HUES6 (cell line): ENCODE measurements around the gene TMEM217.

Experiments used
- H3K27ac ChIP-seq: 2 replicates; pipeline ENCODE4 v1.7.0; 2013; ENCODE audit warnings: low read depth, mild to moderate bottlenecking, low read length, inconsistent platforms
- H3K27me3 ChIP-seq: 2 replicates; pipeline ENCODE4 v1.6.1; 2013; ENCODE audit warnings: low read length; ENCODE audit not compliant: control insufficient read depth, insufficient read depth
- H3K36me3 ChIP-seq: 2 replicates; pipeline ENCODE4 v1.6.1; 2013; ENCODE audit warnings: low read length; ENCODE audit not compliant: control insufficient read depth, insufficient read depth
- H3K4me1 ChIP-seq: 2 replicates; pipeline ENCODE4 v1.6.1; 2013; ENCODE audit warnings: low read length; ENCODE audit not compliant: control insufficient read depth, insufficient read depth
- H3K4me3 ChIP-seq: 2 replicates; pipeline ENCODE4 v1.5.1; 2013; ENCODE audit warnings: low read depth, low read length
- H3K9ac ChIP-seq: one replicate; pipeline ENCODE4 v1.6.1; 2013; ENCODE audit warnings: mild to moderate bottlenecking, low read length
- H3K9me3 ChIP-seq: 2 replicates; pipeline ENCODE4 v1.6.1; 2013; ENCODE audit warnings: low read depth, low read length; ENCODE audit not compliant: control insufficient read depth, insufficient read depth

TMEM217 gene

GRCh38 chr6:37177935-37178517 lies 79.9 kb downstream of the TMEM217 start:
- Histone ChIP-seq H3K4me3 (no peak overlapping the region), H3K27ac (no peak overlapping the region), H3K27me3 (no peaks in the 10 kb centered on the region), H3K9me3 (no peaks in the 10 kb centered on the region), H3K9ac (no peak overlapping the region), H3K36me3 (peaks cover 28% of the 10 kb centered on the region), H3K4me1 (peaks cover 4% of the 10 kb centered on the region; the same call in 1 of the 2 replicates)

GRCh38 chr6:37177077-37177934 lies 80.6 kb downstream of the TMEM217 start:
- peaks cover 35% of the 10 kb centered on the region for H3K36me3 ChIP-seq
- no peaks in the 10 kb centered on the region for H3K9me3 ChIP-seq
- no peak overlapping the region for H3K9ac ChIP-seq
- no peak overlapping the region for H3K4me3 ChIP-seq
- peaks cover 11% of the 10 kb centered on the region for H3K4me1 ChIP-seq
- H3K27me3 ChIP-seq: no peaks in the 10 kb centered on the region
- no peak overlapping the region for H3K27ac ChIP-seq

GRCh38 chr6:37176268-37177076 lies 81.5 kb downstream of the TMEM217 start:
- H3K27ac ChIP-seq: no peak overlapping the region
- peaks cover 11% of the 10 kb centered on the region for H3K4me1 ChIP-seq
- H3K9me3 ChIP-seq: no peaks in the 10 kb centered on the region
- H3K9ac ChIP-seq: no peak overlapping the region
- H3K27me3 ChIP-seq: no peaks in the 10 kb centered on the region
- peaks cover 40% of the 10 kb centered on the region for H3K36me3 ChIP-seq
- no peak overlapping the region for H3K4me3 ChIP-seq

GRCh38 chr6:37175332-37176267 lies 82.3 kb downstream of the TMEM217 start:
- H3K9me3 ChIP-seq: no peaks in the 10 kb centered on the region
- H3K4me1 ChIP-seq: peaks cover 11% of the 10 kb centered on the region
- H3K4me3 ChIP-seq: no peak overlapping the region
- no peak overlapping the region for H3K27ac ChIP-seq
- no peak overlapping the region for H3K9ac ChIP-seq
- H3K27me3 ChIP-seq: no peaks in the 10 kb centered on the region
- H3K36me3 ChIP-seq: peaks cover 46% of the 10 kb centered on the region

DNA sequence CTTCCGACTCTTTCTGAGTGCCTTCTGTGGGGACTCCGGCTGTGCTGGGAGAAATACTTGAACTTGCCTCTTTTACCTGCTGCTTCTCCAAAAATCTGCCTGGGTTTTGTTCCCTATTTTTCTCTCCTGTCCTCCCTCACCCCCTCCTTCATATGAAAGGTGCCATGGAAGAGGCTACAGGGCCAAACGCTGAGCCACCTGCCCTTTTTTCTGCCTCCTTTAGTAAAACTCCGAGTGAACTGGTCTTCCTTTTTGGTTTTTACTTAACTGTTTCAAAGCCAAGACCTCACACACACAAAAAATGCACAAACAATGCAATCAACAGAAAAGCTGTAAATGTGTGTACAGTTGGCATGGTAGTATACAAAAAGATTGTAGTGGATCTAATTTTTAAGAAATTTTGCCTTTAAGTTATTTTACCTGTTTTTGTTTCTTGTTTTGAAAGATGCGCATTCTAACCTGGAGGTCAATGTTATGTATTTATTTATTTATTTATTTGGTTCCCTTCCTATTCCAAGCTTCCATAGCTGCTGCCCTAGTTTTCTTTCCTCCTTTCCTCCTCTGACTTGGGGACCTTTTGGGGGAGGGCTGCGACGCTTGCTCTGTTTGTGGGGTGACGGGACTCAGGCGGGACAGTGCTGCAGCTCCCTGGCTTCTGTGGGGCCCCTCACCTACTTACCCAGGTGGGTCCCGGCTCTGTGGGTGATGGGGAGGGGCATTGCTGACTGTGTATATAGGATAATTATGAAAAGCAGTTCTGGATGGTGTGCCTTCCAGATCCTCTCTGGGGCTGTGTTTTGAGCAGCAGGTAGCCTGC lies 83.2 kb downstream of the TMEM217 start:
- H3K4me1 ChIP-seq: peaks cover 11% of the 10 kb centered on the region
- H3K27me3 ChIP-seq: no peaks in the 10 kb centered on the region
- no peak overlapping the region for H3K27ac ChIP-seq
- H3K9ac ChIP-seq: no peak overlapping the region
- H3K9me3 ChIP-seq: no peaks in the 10 kb centered on the region
- no peak overlapping the region; the same call in 1 of the 2 replicates for H3K4me3 ChIP-seq
- H3K36me3 ChIP-seq: peaks cover 46% of the 10 kb centered on the region

- Histone ChIP-seq H3K9ac (no peak overlapping the region), H3K9me3 (no peaks in the 10 kb centered on the region), H3K4me1 (peaks cover 11% of the 10 kb centered on the region), H3K4me3 (no peak overlapping the region; the same call in 1 of the 2 replicates), H3K27me3 (no peaks in the 10 kb centered on the region), H3K36me3 (peaks cover 46% of the 10 kb centered on the region), H3K27ac (no peak overlapping the region)
Observed at GRCh38 chr6:37174196-37174514, 83.8 kb downstream of the TMEM217 start.

GRCh38 chr6:37173493-37174195 lies 84.3 kb downstream of the TMEM217 start:
- H3K4me3 ChIP-seq: no peak overlapping the region
- H3K36me3 ChIP-seq: peaks cover 46% of the 10 kb centered on the region
- H3K9me3 ChIP-seq: no peaks in the 10 kb centered on the region
- no peak overlapping the region for H3K27ac ChIP-seq
- H3K27me3 ChIP-seq: no peaks in the 10 kb centered on the region
- no peak overlapping the region for H3K9ac ChIP-seq
- H3K4me1 ChIP-seq: peaks cover 15% of the 10 kb centered on the region

GRCh38 chr6:37172912-37173492 lies 84.9 kb downstream of the TMEM217 start:
- H3K27ac ChIP-seq: no peak overlapping the region
- H3K27me3 ChIP-seq: no peaks in the 10 kb centered on the region
- H3K36me3 ChIP-seq: peaks cover 46% of the 10 kb centered on the region
- peaks cover 21% of the 10 kb centered on the region for H3K4me1 ChIP-seq
- peak overlapping the region; percentile 3 for H3K9ac ChIP-seq
- H3K4me3 ChIP-seq: peak overlapping the region; percentile 99
- no peaks in the 10 kb centered on the region for H3K9me3 ChIP-seq

- H3K27ac ChIP-seq: peak overlapping the region; percentile 96; the same call in 1 of the 2 replicates
- peaks cover 46% of the 10 kb centered on the region for H3K36me3 ChIP-seq
- H3K27me3 ChIP-seq: no peaks in the 10 kb centered on the region
- H3K9ac ChIP-seq: peak overlapping the region; percentile 99
- H3K4me1 ChIP-seq: peaks cover 23% of the 10 kb centered on the region
- no peaks in the 10 kb centered on the region for H3K9me3 ChIP-seq
- peak overlapping the region; percentile 99 for H3K4me3 ChIP-seq
Observed at GRCh38 chr6:37171970-37172812, 85.8 kb downstream of the TMEM217 start.
